Ovary (tissue), 3 donors: ENCODE data around the gene MT1F.

Experiments
- CTCF ChIP-seq, 3 donors: fragments of 450-650 bp in 2 of 3; fragments of 200-600 bp in 1 of 3; IDR thresholded peaks; one replicate each; pipeline versions ENCODE4 v1.5.1 to v1.8.0; 2016 to 2022; ENCODE audit warnings: antibody characterized with exemption in 3 of 3, mild to moderate bottlenecking in 1 of 3
- EP300 ChIP-seq: sonication (generic); formaldehyde crosslinking; IDR thresholded peaks from one replicate; pipeline ENCODE4 v1.6.1; 2017; ENCODE audit warnings: antibody characterized with exemption
- POLR2A ChIP-seq: fragments of 450-650 bp; IDR thresholded peaks from one replicate; pipeline ENCODE4 v1.6.1; 2017; ENCODE audit warnings: antibody characterized with exemption, mild to moderate bottlenecking, moderate library complexity
- donor health status: DM: no; HTN: no; CAD: no.

DNA sequence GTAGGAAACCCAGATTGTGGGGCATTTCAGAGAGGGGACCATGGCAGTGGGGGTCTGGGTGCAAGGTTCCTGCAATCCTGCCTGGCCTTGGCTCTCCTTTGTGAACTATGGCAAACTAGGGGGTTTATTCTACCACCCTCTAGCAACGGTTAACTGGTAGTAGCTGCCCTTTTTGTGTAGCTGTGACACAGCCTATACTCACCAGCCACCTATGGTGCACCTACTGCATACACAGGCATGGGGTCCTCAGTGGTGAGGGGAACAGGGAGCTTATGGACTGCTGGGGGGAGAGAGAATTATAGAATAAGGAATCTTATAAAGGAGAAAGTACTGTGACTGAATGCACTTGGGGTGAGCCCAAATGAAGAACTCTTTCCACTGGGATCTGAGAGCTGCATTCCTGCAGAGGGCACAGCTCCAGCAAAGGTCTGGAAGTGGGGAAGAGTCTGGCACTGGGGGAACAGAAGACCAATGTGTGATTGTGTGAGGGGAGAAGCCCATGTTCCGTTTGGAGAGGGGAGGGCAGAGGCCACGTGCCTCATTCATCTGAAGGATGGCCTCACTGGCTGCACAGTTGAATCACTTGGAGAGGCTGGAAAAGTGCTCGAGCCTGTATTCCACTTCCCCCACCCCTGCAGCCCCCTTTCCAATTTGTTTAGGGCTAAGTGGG is 26.6 kb downstream of the MT1F start:
- no peak for TF ChIP-seq CTCF (IDR thresholded peaks at IDR 0.05)
- TF ChIP-seq POLR2A: no peak
- no peak for TF ChIP-seq EP300
